Daoy (cell line): ENCODE data around the gene APOLD1. TPM values are rescaled to one million over a fixed set of nuclear protein-coding genes. Genes with fewer than 3 reads are reported as not detected.
"Not testable (repeated sequence)": the region's sequence is repeated elsewhere in the genome, so short reads cannot be mapped to it uniquely, and the experiment has no call there.

Experiments
- DNase-seq: peaks from one replicate; pipeline ENCODE4 v3.0.0-alpha.2; 2015; ENCODE audit warnings: low read depth
- total RNA-seq: library from RNA; depleted of rRNA; stranded (reverse); fragments of >200 nt; shearing (Covaris generic); gene quantifications from 2 replicates; pipeline ENCODE4 v1.2.3, GENCODE V29; 2014; rRNA removed

APOLD1 gene
- total RNA-seq, 1 experiment from 2014 or later = 8.4 TPM

DNA sequence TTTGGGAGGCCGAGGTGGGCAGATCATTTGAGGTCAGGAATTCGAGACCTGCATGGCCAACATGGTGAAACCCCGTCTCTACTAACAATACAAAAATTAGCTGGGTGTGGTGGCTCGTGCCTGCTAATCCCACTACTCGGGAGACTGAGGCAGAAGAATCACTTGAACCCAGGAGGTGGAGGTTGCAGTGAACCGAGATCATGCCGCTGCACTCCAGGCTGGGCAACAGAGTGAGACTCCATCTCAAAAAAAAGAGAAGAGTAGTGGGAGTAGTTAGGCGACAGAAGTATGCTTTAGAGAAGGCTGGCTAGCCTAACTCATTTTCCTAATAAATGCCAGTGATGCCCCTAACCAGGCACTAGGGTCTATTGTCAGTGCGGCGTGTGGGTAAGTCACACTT lies 54.0 kb downstream of the APOLD1 start:
- not testable (repeated sequence) for DNase-seq

DNA sequence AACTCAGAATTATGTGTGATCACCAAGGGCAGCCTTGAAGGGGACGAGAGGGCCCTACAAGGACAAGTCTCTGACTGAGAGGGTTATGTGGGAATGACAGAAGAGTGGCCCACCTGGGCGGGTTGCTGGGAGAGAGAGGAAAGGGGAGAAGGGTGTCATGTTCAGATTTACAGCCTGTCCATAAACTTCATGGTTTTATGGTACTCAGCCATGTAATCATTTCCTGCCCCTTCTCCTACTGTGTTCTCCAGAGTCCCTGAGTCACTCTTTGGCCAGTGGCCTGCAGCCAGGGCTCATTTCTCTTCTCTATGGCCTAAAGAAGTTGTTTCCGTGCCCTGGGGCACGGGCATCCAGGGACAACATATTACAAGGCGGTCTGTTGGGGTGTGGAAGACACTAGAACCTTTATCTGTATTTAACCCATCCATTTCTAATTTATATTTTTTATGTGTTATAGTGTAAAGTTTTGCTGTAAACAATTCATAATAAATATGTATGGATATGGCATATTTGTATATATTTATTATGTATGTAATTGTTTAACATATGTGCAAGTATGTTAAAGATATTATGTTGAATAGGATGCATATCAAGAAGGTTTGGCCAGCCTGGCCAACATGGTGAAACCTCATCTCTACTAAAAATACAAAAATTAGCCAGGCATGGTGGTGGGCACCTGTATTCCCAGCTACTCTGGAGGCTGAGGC lies 54.6 kb downstream of the APOLD1 start:
- DNase-seq = peak; percentile 93

DNA sequence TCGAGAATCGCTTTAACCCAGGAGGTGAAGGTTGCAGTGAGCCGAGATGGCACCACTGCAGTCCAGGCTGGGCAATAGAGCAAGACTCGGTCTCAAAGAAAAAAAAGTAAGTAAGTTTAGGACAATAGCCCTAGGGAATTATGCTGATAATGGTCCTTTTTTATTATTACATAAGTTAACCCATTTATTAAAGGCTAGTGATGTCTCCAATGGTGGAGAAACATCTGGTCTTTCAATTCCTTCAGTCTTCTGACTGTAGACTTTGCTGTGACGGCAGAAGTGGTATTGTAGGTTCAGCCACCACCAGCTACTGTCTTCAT lies 55.1 kb downstream of the APOLD1 start:
- DNase-seq = no peak

Other genes starting within 250 kb of the APOLD1 start
- 4.6 and 4.8 TPM in 2 replicates for gene DUSP16, start 222.8 kb upstream of the APOLD1 start, total RNA-seq
- gene CREBL2, start 173.8 kb upstream of the APOLD1 start, total RNA-seq = 7.7 and 8.2 TPM in 2 replicates
- 0.40 TPM in 1 of 2 replicates, not detected in the other for gene GPR19, start 89.5 kb upstream of the APOLD1 start, total RNA-seq
- 29.7 and 41.9 TPM in 2 replicates for gene CDKN1B, start 68.3 kb upstream of the APOLD1 start, total RNA-seq
- 229 and 269 TPM in 2 replicates for gene DDX47, start 27.7 kb downstream of the APOLD1 start, total RNA-seq
- 7.0 and 10.5 TPM in 2 replicates for gene GPRC5A, start 105.9 kb downstream of the APOLD1 start, total RNA-seq
- gene GPRC5D, start 166.5 kb downstream of the APOLD1 start, total RNA-seq = not detected in 2 replicates
- 0.83 and 6.1 TPM in 2 replicates for gene HEBP1, start 214.6 kb downstream of the APOLD1 start, total RNA-seq